GM21825 (cell line): Measurements from ENCODE around the gene SRGAP2B.
"Not testable (repeated sequence)": the region's sequence is repeated elsewhere in the genome, so short reads cannot be mapped to it uniquely, and the experiment has no call there.

ENCODE experiments used
- ATAC-seq: cut with Tn5 transposase; IDR thresholded peaks from one replicate; pipeline ENCODE4 v1.9.1; 2021; ENCODE audit warnings: mild to moderate bottlenecking, moderate library complexity; ENCODE audit not compliant: unreplicated experiment

SRGAP2B gene

DNA sequence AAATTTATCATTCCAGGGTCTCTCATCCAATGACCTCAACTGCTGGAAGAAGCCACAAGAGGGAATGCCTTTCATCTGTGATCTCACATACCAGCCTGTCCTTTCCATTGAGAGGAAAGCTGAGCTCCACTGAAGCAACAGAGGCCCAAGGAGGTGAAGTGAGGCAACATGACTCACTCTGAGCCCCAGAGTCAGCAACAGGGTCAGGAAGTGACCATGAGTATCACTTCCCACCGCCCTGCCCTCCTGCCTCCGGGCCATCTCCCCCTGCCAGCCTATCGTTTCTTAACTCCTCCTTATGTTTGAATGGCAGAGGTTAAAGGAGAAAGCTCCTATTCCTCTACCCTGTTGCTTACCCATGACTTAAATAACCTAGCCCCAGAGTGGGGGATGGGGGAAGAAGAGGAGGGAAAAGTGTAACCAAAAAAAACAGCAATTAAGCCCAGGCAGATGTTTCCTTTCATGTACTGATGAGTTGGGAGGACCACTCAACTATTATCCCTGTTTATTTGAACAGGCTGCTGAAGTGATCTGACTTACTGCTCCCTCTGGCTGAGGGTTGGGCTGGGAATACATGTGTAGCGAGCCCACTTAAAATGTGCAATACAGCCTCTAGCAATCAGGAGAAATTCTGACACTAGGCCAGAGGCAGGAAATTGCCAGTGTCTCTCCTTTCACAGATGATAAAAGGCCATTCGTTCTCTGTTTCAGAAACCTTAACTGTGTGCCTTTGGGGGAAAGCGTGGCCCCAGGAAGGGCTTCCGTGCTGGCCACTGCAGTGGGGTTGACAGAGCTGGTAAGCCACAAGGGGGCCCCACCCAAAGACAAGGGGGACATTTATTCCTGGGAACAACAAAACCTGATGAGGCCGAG, 177.7 kb downstream of the SRGAP2B start:
- not testable (repeated sequence) for ATAC-seq

DNA sequence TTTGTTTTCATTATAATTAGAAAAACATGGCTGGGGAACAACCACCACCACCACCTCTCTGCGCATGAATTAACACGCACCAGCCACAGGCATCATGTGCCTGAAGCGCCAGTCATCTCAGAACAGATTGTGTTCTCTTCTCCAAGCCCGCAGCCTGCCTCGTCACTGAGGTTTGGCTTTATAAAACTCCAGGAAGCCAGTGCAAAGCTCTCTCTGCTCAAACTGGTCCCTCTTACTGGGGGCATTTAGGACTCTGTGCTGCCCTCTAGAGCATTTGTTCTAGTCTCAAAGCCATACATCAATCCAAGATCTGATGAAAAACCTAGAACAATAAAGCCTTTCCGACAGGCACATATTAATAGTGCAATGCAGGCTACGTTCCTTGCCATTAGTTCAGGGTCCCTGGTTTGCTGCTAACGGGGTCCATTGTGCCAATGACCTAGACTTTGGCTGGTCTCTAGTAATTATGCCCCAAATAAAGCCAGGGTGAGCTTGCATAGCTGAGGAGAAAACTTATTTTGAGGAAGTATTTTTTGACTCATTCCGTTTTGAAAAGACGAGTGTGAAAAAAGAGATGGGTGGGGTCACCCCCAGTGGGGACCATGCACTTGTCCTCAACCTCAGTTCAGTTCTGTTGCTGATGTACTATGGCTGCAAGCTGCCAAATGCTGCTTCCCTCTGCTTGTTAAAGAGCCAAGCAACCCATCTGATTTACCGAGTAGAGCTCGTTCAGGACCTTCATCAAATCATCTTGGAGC, 181.0 kb downstream of the SRGAP2B start:
- not testable (repeated sequence) for ATAC-seq

DNA sequence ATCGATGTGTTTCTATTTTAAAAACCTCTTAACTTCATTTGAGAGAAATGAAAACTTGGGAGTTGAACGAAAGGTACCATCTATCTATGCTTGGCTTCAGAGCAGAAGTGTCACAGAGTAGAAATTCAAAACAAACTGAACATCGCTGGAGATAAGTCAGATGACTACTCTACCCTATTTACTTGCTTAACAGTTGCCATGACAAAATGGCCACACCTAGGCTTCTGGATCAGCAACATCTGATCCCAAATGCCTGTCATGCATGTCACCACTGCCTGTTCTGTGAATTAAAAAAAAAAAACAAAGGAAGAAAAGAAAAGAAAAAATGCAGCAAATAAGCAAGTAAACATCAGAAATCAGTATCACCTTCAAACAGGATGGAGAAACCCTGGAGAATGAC, 181.7 kb downstream of the SRGAP2B start:
- ATAC-seq = not testable (repeated sequence)

DNA sequence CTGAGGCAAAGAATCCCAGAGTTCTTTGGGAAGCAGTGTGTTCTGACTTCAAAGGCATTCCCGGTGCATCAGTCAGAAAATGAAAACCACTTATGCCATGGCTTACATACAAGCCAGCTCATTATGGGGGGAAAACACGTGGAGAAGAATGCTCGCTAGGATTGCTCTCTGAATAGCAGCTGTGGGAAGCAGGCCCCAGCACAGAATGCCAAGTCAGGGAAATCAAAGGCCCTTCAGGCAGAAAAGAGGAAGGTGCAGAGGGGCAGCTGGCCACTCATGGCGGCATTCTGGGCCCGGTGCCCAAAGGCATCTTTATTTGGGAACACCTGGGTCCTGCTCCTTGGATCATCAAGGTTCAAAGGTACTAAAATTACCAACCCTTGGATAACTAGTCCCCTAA, 184.4 kb downstream of the SRGAP2B start:
- ATAC-seq = not testable (repeated sequence)

DNA sequence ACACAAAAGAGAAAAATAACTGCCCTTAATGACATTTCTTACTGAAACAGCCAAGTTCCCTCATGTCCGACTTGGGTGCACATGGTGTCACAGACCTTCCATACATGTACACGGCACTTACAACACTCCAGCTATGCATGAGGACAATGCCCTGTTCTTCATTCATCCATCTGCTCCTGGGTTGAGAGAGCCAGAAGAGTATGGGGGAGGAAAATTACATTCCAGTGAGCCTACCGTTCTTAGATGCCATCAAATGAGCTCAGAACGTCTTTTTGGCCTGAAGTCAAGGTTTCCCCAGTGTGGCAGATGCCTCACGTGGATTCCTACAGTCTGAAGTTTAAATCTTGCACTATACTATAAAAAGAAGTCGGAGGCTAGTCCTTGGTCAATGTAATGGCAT, 194.3 kb downstream of the SRGAP2B start:
- ATAC-seq = not testable (repeated sequence)

DNA sequence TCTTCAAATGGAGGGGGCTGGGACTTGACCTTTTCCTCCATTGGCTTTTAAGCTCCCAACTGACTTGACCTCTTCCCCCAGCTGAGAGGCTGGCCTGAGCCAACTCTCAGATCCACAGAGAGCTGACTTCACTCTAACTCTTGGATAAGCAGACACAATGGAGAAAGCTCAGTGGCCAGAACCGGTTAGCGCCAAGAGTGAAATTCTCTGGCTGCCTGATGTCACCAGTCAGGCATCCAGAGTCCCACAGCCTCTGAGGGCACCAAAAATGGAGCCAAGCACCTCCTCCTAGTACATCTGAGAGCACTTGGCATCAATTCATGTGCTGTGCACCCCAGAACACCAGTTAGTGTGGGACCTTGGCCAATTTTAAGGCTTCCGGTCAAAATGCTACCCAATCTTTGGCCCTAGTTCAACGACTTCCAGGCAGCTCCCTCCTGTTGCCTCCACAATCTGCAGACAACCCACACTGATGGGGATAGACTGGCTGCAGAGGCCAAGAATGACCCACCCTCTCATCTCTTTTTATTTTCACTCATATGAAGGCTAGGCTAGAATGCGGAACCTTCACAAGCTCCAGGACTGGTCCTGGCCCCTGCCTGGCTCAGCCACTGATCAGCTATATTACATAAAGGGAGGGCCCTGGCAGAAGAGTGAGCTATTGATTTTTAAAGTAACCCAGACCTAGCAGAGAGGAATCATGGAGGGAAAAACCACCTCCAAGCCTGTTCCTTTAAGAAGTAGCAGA, 200.5 kb downstream of the SRGAP2B start:
- not testable (repeated sequence) for ATAC-seq

DNA sequence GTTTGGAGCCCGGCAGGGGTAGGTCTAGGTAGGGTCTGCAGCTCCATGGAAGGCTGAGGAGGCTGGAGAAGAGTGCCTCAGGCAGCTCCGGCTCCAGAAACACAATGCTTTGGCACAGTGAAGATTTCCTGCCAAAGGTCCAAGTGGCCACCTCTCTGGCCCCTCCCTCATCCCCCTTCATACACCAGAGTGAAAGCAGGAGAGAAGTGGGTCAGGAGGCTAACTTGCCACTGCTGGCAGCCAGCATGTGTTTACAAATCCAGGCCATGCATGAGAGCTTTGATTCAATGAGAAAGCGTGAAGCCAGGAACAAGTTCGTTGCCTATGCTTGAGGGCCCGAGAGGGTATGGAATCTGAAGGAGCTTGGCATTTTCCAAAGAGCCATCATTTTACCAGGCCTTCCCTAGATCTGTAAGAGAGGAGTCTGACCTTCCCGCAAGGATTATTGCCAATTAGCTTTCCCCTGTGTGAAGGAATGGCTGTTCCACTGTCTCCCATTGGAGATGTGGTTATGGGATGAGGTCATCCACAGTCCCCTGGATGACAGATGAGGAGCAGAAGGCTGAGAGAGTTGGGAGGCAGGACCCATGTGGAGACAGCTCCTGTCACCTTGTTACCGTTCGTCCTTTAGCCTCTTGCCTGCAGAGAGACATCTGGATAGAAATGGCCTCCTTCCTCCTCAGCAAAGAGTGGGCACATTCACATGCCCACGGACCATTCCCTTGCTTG, 201.3 kb downstream of the SRGAP2B start:
- ATAC-seq = not testable (repeated sequence)

DNA sequence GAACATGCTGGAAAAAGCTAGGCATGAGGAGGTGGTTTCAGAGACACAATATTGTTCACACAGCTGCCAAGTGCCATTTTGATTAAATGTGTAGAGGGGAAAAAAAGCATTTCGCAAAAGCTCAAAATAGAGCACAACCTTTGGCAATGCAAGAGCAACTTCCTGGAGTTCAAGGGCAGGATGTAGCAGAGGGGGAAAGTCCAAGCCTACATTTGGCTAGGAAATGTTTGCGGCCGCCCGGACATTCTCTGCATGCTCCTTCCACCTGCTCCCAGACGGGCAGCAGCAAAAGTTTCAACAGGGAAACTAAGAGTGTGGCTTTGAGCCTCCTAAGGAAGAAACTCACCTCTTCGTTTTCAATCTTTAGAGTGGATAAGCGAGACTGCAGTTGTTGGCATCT, 202.1 kb downstream of the SRGAP2B start:
- ATAC-seq = not testable (repeated sequence)

DNA sequence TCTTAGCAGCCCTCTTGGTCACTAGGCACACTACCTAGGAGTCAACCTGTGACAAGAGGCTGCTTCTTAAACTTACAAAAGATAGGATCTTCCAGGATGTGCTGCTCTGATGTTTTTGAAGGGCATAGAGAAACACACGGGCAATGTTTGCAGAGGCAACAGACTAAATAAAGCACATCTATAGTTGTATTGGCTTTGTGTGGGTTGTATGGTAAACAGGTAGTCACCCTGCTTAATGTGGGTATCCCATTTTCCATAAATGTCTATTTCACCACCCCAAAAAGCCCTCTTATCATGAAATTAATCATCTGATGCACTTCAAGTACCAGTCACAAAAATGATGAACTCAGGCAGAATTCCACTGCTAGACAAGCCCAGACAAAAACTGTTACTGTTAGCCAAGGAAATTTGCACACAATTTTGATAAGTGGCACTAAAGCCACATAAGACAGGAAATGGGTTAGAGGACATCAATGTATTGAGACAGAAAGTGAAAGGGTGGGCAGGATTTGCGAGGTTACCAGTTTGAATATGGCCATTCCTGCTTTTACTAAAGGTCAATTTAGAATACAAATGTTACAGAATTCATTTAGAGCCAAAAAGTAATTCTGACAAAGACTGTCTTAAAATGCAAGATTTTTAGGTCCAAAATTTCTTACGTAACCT, 205.5 kb downstream of the SRGAP2B start:
- ATAC-seq = not testable (repeated sequence)

DNA sequence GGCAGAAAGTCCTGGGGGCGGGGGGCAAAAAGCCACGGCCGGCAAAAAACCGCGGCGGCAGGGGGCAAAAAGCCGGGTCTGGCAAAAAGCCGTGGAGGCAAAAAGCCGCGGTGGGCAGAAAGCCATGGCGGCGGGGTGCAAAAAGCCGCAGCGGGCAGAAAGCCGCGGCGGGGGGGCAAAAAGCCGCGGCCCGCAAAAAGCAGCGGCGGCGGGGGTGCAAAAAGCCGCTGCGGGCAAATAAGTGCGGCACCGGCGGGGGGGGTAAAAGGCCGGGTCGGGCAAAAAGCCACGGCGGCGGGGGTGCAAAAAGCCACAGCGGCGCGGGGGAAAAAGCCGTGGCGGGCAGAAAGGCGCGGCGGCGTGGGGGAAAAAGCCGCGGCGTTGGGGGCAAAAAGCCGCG, 212.1 kb downstream of the SRGAP2B start:
- not testable (repeated sequence) for ATAC-seq

DNA sequence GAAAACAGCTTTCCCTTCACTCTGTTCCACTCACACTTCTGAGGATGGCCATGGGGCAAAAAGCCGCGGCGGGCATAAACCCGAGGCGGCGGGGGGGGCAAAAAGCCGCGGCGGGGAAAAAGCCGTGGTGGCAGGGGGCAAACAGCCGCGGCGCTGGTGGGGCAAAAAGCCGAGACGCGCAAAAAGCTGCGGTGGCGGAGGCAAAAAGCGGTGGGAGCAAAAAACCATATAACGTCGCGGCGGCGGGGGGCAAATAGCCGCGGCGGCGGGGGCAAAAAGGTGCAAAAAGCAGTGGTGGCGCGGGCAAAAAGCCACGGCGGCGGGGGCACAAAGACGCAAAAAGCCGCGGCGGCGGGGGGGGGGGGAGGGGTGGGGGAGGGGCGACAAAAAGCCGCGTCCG, 212.8 kb downstream of the SRGAP2B start:
- ATAC-seq = not testable (repeated sequence)

DNA sequence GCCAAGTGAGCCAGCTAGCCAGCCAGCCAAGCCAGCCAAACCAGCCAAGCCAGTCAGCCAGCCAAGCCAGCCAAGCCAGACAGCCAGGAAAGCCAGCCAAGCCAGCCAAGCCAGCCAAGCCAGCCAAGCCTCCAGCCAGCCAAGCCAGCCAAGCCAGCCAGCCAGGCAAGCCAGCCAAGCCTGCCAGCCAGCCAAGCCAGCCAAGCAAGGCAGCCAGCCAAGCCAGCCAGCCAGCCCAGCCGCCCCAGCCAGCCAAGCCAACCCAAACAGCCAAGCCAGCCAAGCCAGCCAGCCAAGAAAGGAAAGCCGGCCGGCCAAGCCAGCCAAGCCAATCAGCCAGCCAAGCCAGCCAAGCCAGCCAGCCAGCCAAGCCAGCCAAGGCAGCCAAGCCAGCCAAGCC, 236.5 kb downstream of the SRGAP2B start:
- ATAC-seq = not testable (repeated sequence)
